ENCODE results near the gene CPSF3. TPM values are rescaled to one million over a fixed set of nuclear protein-coding genes. Genes with fewer than 3 reads are reported as not detected.

CPSF3 gene
- total RNA-seq, 1 experiment from 2014 or later, result 95.5 TPM

DNA sequence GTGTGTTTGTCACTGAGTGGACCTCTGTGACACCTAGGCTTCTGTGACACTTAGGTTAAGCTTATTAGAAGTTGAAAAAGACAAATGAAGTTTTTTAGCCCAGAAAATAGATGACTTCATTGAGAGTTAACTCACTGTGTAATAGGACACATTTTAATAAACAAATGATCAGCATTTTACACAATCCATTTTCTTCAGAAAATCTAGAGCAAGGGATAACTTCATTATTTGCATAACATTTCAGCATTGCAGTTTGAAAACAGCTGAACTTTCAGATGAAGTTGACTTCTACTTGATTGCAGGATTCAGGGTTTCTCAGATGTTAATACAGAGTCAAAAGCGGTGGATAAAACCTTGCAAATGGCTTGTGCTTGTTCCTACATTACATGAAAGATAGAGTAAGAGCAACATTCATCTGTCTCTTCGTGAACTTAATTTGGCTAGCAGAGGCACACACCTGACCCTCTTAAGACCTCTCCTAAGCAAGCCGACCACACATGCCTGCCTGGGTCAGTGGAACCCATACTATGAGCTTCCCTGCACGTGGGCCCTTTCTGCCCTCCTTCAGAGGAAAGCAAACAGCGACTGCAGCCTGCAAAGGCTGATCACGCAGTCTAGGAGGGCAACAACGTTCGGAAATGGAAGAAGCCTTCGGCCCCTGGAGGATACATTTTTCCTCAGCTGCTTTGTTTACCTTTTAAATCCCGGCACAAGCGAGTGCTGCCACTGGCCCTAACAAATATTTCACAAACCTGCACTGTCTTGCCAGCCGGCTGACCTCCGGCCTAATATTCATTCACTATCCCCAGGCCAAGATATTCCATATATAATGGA, 16.7 kb upstream of the CPSF3 start:
- Histone ChIP-seq H3K18ac (ENCODE audit: insufficient read length, low read depth, low read length) (no peak overlapping the region), H3K79me1 (ENCODE audit: insufficient read depth, low read depth, low read length, poor library complexity, severe bottlenecking) (no peaks in the 10 kb centered on the region), H3T11ph (ENCODE audit: low read length) (no peak overlapping the region), H2BK12ac (ENCODE audit: insufficient read length, low read depth, low read length) (no peak overlapping the region), H2AK5ac (ENCODE audit: insufficient read length, low read length) (no peak overlapping the region), H2BK20ac (ENCODE audit: low read depth, low read length, poor library complexity, severe bottlenecking) (no peak overlapping the region), H3K4me2 (ENCODE audit: insufficient read depth, insufficient read length, low read length) (no peak overlapping the region), H4K5ac (ENCODE audit: insufficient read length, low read depth, low read length) (no peak overlapping the region), H3K4me1 (ENCODE audit: insufficient read depth, low read length) (no peaks in the 10 kb centered on the region), H3K27ac (ENCODE audit: insufficient read length, low read depth, low read length) (no peak overlapping the region), H3K23me2 (ENCODE audit: insufficient read length, low read depth, low read length, poor library complexity, severe bottlenecking) (no peaks in the 10 kb centered on the region), H4K91ac (ENCODE audit: insufficient read length, low read depth, low read length) (no peak overlapping the region), H3K23ac (ENCODE audit: insufficient read length, low read depth, low read length) (no peak overlapping the region), H3K79me2 (ENCODE audit: insufficient read depth, low read length) (no peaks in the 10 kb centered on the region), H2AFZ (ENCODE audit: low read length) (no peak overlapping the region), H2BK5ac (ENCODE audit: insufficient read length, low read length) (no peak overlapping the region), H3K4ac (ENCODE audit: low read depth, low read length) (no peak overlapping the region), H3K27me3 (ENCODE audit: insufficient read depth, low read length) (no peaks in the 10 kb centered on the region), H3K9me3 (ENCODE audit: control insufficient read depth, low read depth, low read length) (no peaks in the 10 kb centered on the region), H4K8ac (replicated peaks; ENCODE audit: insufficient read length, low read depth, low read length) (no peak overlapping the region), H2BK15ac (ENCODE audit: low read depth, low read length) (no peak overlapping the region), H3K56ac (ENCODE audit: insufficient read length, low read depth, low read length) (no peak overlapping the region), H2BK120ac (ENCODE audit: low read depth, low read length, poor library complexity, severe bottlenecking) (no peak overlapping the region), H3K14ac (ENCODE audit: insufficient read depth, low read length) (no peak overlapping the region), H3K9ac (ENCODE audit: extremely low read depth, insufficient read length, low read length) (no peak overlapping the region), H4K20me1 (ENCODE audit: control insufficient read depth, insufficient read depth, insufficient read length) (no peaks in the 10 kb centered on the region)
- no peak for DNase-seq
- Mint-ChIP-seq H3K4me3 (no peak overlapping the region), H3K27me3 (ENCODE audit: low read depth) (no peaks in the 10 kb centered on the region), H3K27ac (no peak overlapping the region; a peak in 1 of 7 replicates), H3K36me3 (ENCODE audit: insufficient read depth in 1 of 3, low read depth in 3 of 3) (peaks cover 2 to 11% (median 7%) of the 10 kb centered on the region in 3 experiments; a peak in 4 of 7 replicates), H3K9me3 (no peaks in the 10 kb centered on the region), H3K4me1 (no peaks in the 10 kb centered on the region)
- WGBS (ENCODE audit: extremely low coverage, insufficient read length, low lambda C conversion rate), result no CpG with 5 or more reads among the region's 13 CpGs
- TF ChIP-seq, protein P1, sequence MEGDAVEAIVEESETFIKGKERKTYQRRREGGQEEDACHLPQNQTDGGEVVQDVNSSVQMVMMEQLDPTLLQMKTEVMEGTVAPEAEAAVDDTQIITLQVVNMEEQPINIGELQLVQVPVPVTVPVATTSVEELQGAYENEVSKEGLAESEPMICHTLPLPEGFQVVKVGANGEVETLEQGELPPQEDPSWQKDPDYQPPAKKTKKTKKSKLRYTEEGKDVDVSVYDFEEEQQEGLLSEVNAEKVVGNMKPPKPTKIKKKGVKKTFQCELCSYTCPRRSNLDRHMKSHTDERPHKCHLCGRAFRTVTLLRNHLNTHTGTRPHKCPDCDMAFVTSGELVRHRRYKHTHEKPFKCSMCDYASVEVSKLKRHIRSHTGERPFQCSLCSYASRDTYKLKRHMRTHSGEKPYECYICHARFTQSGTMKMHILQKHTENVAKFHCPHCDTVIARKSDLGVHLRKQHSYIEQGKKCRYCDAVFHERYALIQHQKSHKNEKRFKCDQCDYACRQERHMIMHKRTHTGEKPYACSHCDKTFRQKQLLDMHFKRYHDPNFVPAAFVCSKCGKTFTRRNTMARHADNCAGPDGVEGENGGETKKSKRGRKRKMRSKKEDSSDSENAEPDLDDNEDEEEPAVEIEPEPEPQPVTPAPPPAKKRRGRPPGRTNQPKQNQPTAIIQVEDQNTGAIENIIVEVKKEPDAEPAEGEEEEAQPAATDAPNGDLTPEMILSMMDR (conservative IDR thresholded peaks at IDR 0.05), result no peak
